HT1080 (cell line): Measurements from ENCODE around the gene ELAVL2. TPM values are rescaled to one million over a fixed set of nuclear protein-coding genes. Genes with fewer than 3 reads are reported as not detected.
"Not testable (repeated sequence)": the region's sequence is repeated elsewhere in the genome, so short reads cannot be mapped to it uniquely, and the experiment has no call there.

Experiments used
- DNase-seq: peaks from one replicate; pipeline ENCODE4 v3.0.0-alpha.2; 2015; ENCODE audit warnings: low read depth
- total RNA-seq: library from RNA; depleted of rRNA; stranded (reverse); fragments of >200 nt; shearing (Covaris generic); gene quantifications from 2 replicates; pipeline ENCODE4 v1.2.3, GENCODE V29; 2014

Gene ELAVL2
- total RNA-seq, 1 experiment from 2014 or later, result 0.45 TPM

DNA sequence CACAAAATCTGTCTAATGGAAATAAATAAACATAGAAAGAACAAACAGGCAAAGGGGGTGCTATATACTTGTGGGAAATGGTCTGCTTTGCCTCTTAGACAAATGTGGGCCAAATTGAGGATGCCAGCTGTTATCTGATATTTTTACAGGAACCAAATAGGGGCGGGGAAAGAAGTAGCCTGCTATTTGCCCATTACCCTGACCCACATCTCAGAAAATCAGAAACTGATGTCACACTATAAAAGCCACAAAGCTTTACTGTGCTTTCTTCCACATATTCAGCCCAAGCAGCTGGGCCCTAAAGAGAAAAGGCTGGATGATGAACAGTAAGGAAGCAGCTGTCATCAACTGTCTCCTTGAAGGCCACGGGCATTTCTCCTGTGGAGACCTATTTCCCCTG lies 97.3 kb downstream of the ELAVL2 start:
- no peak for DNase-seq

GRCh38 chr9:23725279-23725946 lies 100.6 kb downstream of the ELAVL2 start:
- no peak for DNase-seq

GRCh38 chr9:23723672-23724071 lies 102.4 kb downstream of the ELAVL2 start:
- no peak for DNase-seq

DNA sequence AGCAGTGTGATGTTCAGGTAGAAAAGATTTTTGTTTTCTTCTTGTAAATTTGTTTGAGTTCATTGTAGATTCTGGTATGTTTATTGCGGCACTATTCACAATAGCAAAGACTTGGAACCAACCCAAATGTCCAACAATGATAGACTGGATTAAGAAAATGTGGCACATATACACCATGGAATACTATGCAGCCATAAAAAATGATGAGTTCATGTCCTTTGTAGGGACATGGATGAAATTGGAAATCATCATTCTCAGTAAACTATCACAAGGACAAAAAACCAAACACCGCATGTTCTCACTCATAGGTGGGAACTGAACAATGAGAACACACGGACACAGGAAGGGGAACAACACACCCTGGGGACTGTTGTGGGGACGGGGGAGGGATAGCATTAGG lies 103.0 kb downstream of the ELAVL2 start:
- DNase-seq, result not testable (repeated sequence)

- DNase-seq, result no peak
Measured at GRCh38 chr9:23721466-23721865, 104.6 kb downstream of the ELAVL2 start.

- no peak for DNase-seq
Measured at GRCh38 chr9:23717505-23717904, 108.5 kb downstream of the ELAVL2 start.

- DNase-seq, result no peak
Measured at GRCh38 chr9:23707249-23707648, 118.8 kb downstream of the ELAVL2 start.

DNA sequence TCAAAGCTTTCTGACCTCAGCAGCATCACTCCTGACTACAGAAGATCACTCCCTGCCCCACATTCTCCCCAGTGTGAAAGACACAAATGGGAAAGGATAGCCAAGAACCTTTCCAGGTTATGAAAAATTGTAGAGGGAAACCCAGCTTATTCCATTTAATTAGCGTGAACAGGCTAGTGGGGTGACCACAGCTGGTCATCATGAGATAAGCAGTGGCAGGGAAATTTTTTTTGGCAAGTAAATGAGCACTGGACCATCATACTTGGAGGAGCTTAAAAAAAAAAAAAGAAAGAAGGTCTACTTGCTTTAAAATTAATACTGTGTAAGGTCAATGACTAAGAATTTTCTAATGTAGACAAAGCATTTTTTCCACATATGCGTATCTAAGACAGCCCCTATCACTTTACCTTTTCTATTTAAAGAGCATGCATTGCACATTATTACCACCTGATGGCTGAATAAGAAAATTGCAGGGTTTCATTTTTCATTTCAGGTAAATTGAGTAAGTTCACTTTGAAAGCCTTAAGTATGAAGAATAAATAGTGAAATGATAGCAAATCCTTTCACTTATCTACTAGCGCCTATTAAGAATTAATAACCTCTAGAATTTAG lies 123.6 kb downstream of the ELAVL2 start:
- peak; percentile 31 for DNase-seq

- no peak for DNase-seq
Measured at GRCh38 chr9:23701291-23701690, 124.7 kb downstream of the ELAVL2 start.

DNA sequence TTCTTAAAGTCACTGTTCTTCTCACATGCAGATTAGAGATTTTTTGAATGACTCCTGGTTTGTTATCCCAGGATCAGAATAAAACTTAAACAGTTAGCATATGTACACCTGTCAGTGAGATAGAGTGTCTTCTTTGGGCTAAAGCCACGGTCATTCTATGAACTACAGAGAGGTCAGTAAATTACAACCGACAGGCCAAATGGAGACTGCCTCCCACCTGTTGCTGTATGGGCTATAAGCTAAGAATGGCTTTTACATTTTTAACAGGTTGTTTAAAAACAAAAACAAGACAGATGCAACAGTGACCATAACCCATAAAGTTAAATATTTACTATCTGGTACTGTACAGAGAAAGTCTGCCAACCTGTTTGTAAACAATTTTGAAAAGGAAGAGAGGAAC lies 125.7 kb downstream of the ELAVL2 start:
- DNase-seq, result no peak

DNA sequence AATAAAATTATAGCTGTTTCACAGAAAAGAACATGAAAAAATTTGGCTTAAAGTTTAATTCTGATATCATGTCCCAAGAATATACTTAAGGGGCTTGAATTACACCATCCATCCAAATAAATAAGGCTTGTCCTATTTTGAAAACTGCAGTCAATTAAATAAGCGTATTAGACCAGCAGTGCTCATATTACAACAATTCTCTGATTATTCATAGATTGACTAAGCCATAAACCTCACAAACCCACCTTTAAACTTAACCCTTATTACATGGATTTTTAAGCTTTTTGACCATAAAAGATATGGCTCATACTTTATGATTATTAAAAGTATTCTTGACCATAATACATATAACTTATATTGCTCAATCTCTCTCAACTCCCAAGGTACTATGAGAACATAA lies 127.9 kb downstream of the ELAVL2 start:
- no peak for DNase-seq

- no peak for DNase-seq
Measured at GRCh38 chr9:23695572-23695971, 130.5 kb downstream of the ELAVL2 start.

DNA sequence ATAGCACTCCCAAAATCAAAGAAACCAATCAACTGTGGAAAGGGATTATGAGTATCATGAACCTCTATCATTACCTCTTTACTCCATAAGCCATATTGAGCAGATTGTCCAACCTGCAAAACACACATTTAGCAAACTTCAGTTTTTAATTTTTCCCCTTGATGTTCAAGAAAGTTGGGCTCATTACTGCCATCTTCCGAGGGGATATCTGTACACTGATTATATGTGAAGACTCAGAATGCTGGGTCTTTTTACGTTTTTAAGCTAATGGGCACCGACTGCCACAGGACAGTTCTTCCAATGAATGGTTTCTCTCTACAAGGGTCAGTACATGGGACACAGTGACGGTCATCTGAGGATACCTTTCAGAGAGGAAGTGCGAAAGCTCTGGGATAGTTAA lies 132.7 kb downstream of the ELAVL2 start:
- no peak for DNase-seq

DNA sequence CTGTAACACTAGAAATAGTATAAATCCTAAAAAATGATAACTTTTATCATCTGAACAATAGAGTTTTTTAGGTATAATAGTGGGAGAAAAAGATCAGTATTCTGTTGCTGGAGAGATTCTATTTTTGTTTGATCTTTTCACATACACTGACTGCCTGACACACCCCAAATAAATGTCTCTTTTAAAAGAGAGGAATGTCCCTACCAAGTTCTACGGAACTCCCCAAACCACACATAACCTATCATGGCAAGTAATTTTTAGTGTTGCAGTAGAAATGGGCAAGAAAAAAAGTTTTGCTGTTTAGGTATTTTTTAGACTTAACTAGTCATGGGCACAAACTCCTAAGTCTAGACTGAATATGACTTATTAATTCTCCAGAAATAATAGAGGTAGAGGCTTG lies 139.1 kb downstream of the ELAVL2 start:
- no peak for DNase-seq

DNA sequence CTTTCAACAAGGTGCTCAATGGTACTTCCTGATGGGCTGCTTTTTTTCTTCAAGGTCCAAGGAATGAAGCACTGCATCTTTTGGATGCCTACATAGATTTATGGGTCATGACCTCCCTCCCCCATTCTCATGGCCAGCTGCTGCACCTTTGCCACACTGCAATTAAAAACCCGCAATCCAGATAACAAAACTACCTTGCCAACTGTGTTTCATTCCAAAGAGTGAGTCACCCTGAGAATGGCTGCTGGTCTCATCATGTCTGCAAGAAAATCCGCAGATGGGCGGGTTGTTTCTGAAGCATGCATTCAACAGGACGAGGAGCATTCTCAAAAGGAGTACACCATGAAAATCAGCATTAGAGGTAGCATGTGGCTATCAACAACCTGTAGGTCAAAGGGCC lies 139.8 kb downstream of the ELAVL2 start:
- peak; percentile 90 for DNase-seq

- no peak for DNase-seq
Measured at GRCh38 chr9:23683611-23684061, 142.4 kb downstream of the ELAVL2 start.

DNA sequence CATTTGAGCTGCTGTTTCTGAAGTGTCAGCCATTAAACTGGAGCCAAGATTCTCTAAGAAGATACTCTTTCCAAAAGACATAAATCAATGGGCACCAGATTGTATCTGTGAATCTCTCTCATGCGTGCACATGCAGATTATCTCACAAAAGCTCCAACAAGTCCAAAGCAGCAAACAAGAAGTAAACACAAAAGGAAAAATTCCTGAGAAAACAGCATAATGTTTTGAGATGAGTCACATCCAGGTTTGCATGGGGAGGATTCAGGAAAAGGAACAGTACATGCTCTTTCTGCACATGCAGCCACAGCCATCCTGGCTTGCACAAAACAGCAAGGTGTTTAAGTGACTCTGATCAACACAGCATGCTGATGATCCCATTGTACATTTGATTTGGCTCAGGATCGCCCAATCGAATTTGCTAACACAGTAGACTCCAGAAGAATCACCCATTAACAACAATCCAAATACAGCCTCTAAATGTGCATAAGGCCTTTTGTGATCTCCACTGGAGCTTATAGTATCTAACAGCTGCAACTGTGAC lies 143.1 kb downstream of the ELAVL2 start:
- DNase-seq, result peak; percentile 53

- DNase-seq, result peak; percentile 7
Measured at GRCh38 chr9:23682352-23682751, 143.7 kb downstream of the ELAVL2 start.

GRCh38 chr9:23677446-23677845 lies 148.6 kb downstream of the ELAVL2 start:
- no peak for DNase-seq

DNA sequence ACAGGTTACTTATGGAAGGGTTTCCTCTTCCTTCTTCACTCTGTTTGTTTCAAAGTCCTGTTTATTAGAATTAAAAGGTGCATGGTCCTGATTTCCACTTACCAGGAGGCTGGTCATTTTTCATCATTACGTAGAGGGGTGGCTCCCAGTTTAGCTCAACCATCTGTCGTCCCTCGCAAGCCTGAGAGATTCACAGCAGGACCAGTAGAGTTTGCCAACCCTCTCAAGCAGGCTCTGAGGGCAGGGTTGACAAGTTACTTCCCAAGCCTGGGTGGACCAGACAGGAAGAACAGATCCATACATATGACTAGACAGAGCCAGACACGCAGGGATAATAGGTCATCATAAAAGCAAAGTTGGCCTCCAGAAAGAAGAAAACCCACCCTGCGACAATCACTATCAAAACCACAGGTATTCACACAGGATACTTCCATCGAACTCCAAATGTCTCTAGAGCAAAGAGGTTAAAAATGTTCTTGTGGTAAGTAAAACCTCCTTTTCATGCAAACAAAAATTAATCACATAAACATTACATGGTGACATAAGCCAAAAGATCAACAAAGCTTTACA lies 151.9 kb downstream of the ELAVL2 start:
- no peak for DNase-seq

DNA sequence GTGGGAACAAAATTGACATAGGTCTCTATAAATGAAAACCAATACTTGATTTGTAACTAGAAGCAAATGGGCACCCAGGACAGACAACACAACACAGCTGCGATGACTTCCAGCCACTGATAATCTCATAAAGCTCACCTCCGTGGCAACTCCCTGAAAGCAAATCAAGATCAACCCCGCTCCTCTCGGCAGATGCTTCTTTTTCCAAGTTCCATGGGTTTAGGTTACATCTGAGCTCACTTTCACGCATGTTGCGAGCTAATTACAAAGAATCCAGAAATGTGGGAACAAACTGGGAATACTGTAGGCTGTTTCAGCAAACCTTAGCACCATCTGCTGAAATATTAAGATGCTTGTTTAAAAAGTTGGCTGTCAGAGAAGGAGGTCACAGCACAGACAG lies 153.9 kb downstream of the ELAVL2 start:
- no peak for DNase-seq

GRCh38 chr9:23669776-23670175 lies 156.3 kb downstream of the ELAVL2 start:
- DNase-seq, result no peak

DNA sequence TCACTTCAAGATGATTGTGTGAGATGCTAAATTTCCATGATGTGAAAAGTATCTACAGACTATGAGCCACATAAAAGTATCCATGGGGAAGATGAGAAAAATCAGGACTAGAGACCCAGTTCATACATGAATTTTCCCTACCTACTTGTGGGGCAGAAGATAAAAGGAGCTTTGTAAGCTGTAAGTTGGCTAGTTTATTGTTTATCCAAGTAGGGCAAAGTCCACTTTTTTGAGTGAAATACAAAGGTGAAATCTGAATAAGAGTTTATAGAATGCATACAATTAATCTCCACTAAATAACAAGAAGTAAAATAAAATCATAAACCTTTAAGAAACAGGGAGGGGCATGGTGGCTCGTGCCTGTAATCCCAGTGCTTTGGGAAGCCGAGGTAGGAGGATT lies 160.4 kb downstream of the ELAVL2 start:
- no peak for DNase-seq
